Measurements from ENCODE around the gene SPTBN1. TPM values are rescaled to one million over a fixed set of nuclear protein-coding genes. Genes with fewer than 3 reads are reported as not detected.
A peak's percentile ranks its signal among the peaks of the same experiment; 100 is the strongest.

SPTBN1 gene
- total and polyA plus RNA-seq, 2 of the 13 experiments (the other 11 are each of a cell fraction or from before 2014, with no cell fraction given): 123 to 299 TPM

- no TSS peak for BruUV-seq (replicated peaks)
- H3K27me3 ChIP-seq (ENCODE audit: control insufficient read depth in 1 of 2, insufficient read depth in 2 of 2, low read length in 2 of 2): no peaks in the 10 kb centered on the region
- ChIA-PET POLR2A (interaction anchor here (1.4 kb wide), 1 partner anchor 22 kb away, joined by 6 read pairs; no protein-coding TSS in a partner anchor), CTCF (ENCODE audit: low intra/inter-chr PET ratio, low total read pairs) (no interaction called here)
- no peaks in the 10 kb centered on the region for H3K9me3 ChIP-seq (ENCODE audit: low read length)
- H3K4me3 ChIP-seq (replicated peaks in 1 of 3; ENCODE audit: insufficient read depth in 1 of 3, low read depth in 2 of 3, low read length in 3 of 3): no peak overlapping the region
- H3K4me1 ChIP-seq (ENCODE audit: insufficient read depth, low read length): peaks cover 52% of the 10 kb centered on the region
- TF ChIP-seq ZNF121 (CRISPR knock-in tag; IDR thresholded peaks at IDR 0.05) (peak; percentile 57), DR1 (CRISPR knock-in tag; IDR thresholded peaks at IDR 0.05) (no peak)
- TF ChIP-seq, protein P1, sequence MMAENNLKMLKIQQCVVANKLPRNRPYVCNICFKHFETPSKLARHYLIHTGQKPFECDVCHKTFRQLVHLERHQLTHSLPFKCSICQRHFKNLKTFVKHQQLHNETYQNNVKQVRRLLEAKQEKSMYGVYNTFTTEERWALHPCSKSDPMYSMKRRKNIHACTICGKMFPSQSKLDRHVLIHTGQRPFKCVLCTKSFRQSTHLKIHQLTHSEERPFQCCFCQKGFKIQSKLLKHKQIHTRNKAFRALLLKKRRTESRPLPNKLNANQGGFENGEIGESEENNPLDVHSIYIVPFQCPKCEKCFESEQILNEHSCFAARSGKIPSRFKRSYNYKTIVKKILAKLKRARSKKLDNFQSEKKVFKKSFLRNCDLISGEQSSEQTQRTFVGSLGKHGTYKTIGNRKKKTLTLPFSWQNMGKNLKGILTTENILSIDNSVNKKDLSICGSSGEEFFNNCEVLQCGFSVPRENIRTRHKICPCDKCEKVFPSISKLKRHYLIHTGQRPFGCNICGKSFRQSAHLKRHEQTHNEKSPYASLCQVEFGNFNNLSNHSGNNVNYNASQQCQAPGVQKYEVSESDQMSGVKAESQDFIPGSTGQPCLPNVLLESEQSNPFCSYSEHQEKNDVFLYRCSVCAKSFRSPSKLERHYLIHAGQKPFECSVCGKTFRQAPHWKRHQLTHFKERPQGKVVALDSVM (CRISPR knock-in tag; IDR thresholded peaks at IDR 0.05): peak; percentile 72
- intact Hi-C loops (cut with micrococcal nuclease; ENCODE audit: unreplicated experiment) (no loop called here), in situ Hi-C loops (cut with HindIII; ENCODE audit: extremely low pct_ligation_motif_present, low pct_unique_long_range_greater_than_20kb) (no loop called here)
- FAIRE-seq (no peak), DNase-seq (ENCODE audit: low spot score) (no peak), ATAC-seq (no peak)
- H4K20me1 ChIP-seq (ENCODE audit: insufficient read depth, low read length): no peaks in the 10 kb centered on the region
- H3K27ac ChIP-seq (ENCODE audit: extremely low read length, insufficient read depth, low read length): no peak overlapping the region
- 98% methylated on average over 2 of the region's 2 CpGs for WGBS (ENCODE audit: low lambda C conversion rate)
- H2AFZ ChIP-seq (ENCODE audit: low read length): no peak overlapping the region
- H3K79me2 ChIP-seq (ENCODE audit: insufficient read depth, low read length): peaks cover 43% of the 10 kb centered on the region
- peaks cover 15 to 48% of the 10 kb centered on the region in 2 experiments for H3K36me3 ChIP-seq (replicated peaks in 1 of 2; ENCODE audit: control insufficient read depth in 1 of 2, insufficient read depth in 2 of 2, low read length in 2 of 2)
- H3K4me2 ChIP-seq (ENCODE audit: low read depth, low read length): no peak overlapping the region
- no peak overlapping the region for H3K9ac ChIP-seq (ENCODE audit: insufficient read depth, low read depth, low read length)
These were observed 80.6 kb downstream of the SPTBN1 start for GRCh38 chr2:54536720-54537119.

GRCh38 chr2:54538537-54538936, 82.4 kb downstream of the SPTBN1 start:
- intact Hi-C loops (cut with micrococcal nuclease; ENCODE audit: unreplicated experiment): no loop called here
- peaks cover 34% of the 10 kb centered on the region for H3K4me1 ChIP-seq (ENCODE audit: insufficient read depth, low read length)

More at GRCh38 chr2:54538537-54538936, 82.4 kb downstream of the SPTBN1 start:
- Histone ChIP-seq H3K36me3 (replicated peaks in 1 of 2; ENCODE audit: control insufficient read depth in 1 of 2, insufficient read depth in 2 of 2, low read length in 2 of 2) (peaks cover 15 to 48% of the 10 kb centered on the region in 2 experiments), H3K79me2 (ENCODE audit: insufficient read depth, low read length) (peaks cover 51% of the 10 kb centered on the region), H3K4me3 (replicated peaks in 1 of 3; ENCODE audit: insufficient read depth in 1 of 3, low read depth in 2 of 3, low read length in 3 of 3) (no peak overlapping the region), H3K4me2 (ENCODE audit: low read depth, low read length) (no peak overlapping the region), H3K9ac (ENCODE audit: insufficient read depth, low read depth, low read length) (no peak overlapping the region), H3K27ac (ENCODE audit: extremely low read length, insufficient read depth, low read length) (no peak overlapping the region), H4K20me1 (ENCODE audit: insufficient read depth, low read length) (no peaks in the 10 kb centered on the region), H2AFZ (ENCODE audit: low read length) (no peak overlapping the region), H3K9me3 (ENCODE audit: low read length) (no peaks in the 10 kb centered on the region), H3K27me3 (ENCODE audit: control insufficient read depth in 1 of 2, insufficient read depth in 2 of 2, low read length in 2 of 2) (no peaks in the 10 kb centered on the region)
- DNase-seq (ENCODE audit: low spot score) (no peak), FAIRE-seq (no peak), ATAC-seq (no peak)
- ChIA-PET POLR2A (interaction anchor here (1.9 to 3.0 kb wide), 2 partner anchors 21 to 27 kb away, joined by 5 to 25 read pairs; no protein-coding TSS in a partner anchor), CTCF (ENCODE audit: low intra/inter-chr PET ratio, low total read pairs) (no interaction called here)
- 98% methylated on average over 5 of the region's 5 CpGs for WGBS (ENCODE audit: low lambda C conversion rate)
- no TSS peak for BruUV-seq (replicated peaks)
- in situ Hi-C loops (cut with HindIII; ENCODE audit: extremely low pct_ligation_motif_present, low pct_unique_long_range_greater_than_20kb): no loop called here
- TF ChIP-seq ATF7 (IDR thresholded peaks at IDR 0.05): peak; percentile 83
- no peak for TF ChIP-seq ATF7 (CRISPR knock-in tag; IDR thresholded peaks at IDR 0.05)
- TF ChIP-seq ZBTB21 (CRISPR knock-in tag; IDR thresholded peaks at IDR 0.05): no peak
